Peyer's patch (tissue), 4 donors: ENCODE data around the gene PTGFRN. TPM values are rescaled to one million over a fixed set of nuclear protein-coding genes. Genes with fewer than 3 reads are reported as not detected.

Experiments
- DNase-seq, 3 donors: peaks; one replicate each; pipeline ENCODE4 v3.0.0-alpha.2; 2017 to 2019
- H3K27ac ChIP-seq, 4 donors: fragments of 200-600 bp; sonication (generic); one replicate each; pipeline ENCODE4 v1.5.1; 2016 to 2019
- H3K27me3 ChIP-seq, 2 donors: fragments of 200-600 bp; sonication (generic); one replicate each; pipeline ENCODE4 v1.5.1; 2019
- H3K36me3 ChIP-seq, 3 donors: fragments of 200-600 bp; sonication (generic); one replicate each; pipeline ENCODE4 v1.5.1; 2016 to 2019
- H3K4me1 ChIP-seq, 4 donors: fragments of 200-600 bp; sonication (generic); one replicate each; pipeline ENCODE4 v1.5.1; 2016 to 2019
- H3K4me3 ChIP-seq, 4 donors: fragments of 200-600 bp; sonication (generic); 1 replicate in 3 of 4; 2 replicates in 1 of 4; pipeline ENCODE4 v1.5.1; 2016 to 2019; ENCODE audit warnings: mild to moderate bottlenecking in 1 of 4
- H3K9me3 ChIP-seq, 4 donors: fragments of 200-600 bp; sonication (generic); one replicate each; pipeline ENCODE4 v1.5.1; 2016 to 2019; ENCODE audit warnings: mild to moderate bottlenecking in 1 of 4
- POLR2A ChIP-seq, 2 donors: fragments of 450-650 bp; IDR thresholded peaks; one replicate each; pipeline ENCODE4 v1.5.1; 2017; ENCODE audit warnings: antibody characterized with exemption in 2 of 2, mild to moderate bottlenecking in 2 of 2, moderate library complexity in 2 of 2
- total RNA-seq, 4 donors: library from RNA; depleted of rRNA; stranded (reverse); fragments of >200 nt; gene quantifications; one replicate each; pipeline ENCODE4 v1.1.0, GENCODE V29; 2016
- TF ChIP-seq, protein P1 (sequence below), 6 experiments: fragments of 450-650 bp in 4 of 6; fragments of 200-600 bp in 2 of 6; sonication (generic) in 1 of 6; IDR thresholded peaks; one replicate each; pipeline ENCODE4 v1.5.1; 2017 to 2019; ENCODE audit warnings: antibody characterized with exemption in 6 of 6, mild to moderate bottlenecking in 3 of 6, moderate library complexity in 1 of 6

Gene PTGFRN
- total RNA-seq, 4 donors from 2014 or later, result 20.6 to 66.6 (median 54.3) TPM

DNA sequence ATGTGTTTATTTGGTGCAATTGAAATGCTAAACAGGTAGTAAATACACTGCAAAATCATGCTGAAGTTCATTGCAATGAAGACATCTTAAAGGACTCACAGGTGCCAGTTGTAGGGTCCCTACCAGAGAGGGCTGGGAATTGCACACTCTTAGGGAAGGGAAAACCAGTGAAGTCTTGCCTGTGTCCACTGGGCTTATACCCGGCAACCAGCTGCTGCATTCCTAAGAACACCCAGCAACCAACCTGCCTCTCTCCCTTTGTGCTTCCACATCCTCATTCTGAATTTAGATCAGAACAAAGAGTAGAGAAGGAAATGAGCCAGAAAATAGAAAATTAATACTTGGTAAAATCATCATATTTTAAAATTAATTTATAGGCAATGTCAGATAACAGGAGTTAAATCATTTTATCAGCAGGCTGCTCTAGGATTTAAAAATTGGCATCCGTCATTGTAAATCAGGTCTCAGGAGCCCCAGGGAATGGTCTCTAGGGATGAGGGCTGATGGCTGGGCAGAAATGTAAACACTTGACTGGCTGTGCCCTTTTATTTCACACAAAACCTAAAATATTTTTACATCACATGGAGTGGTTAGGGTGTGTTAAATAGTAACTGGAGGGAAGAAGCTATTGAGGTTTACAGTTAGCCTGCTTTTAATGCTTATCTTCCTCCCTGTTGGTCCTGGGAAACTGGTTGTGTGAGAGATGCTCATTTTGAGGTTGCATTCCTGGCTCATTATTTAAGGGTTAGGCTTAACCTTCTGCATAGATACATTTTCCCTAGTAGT, 31.3 kb downstream of the PTGFRN start:
- TF ChIP-seq, protein P1, sequence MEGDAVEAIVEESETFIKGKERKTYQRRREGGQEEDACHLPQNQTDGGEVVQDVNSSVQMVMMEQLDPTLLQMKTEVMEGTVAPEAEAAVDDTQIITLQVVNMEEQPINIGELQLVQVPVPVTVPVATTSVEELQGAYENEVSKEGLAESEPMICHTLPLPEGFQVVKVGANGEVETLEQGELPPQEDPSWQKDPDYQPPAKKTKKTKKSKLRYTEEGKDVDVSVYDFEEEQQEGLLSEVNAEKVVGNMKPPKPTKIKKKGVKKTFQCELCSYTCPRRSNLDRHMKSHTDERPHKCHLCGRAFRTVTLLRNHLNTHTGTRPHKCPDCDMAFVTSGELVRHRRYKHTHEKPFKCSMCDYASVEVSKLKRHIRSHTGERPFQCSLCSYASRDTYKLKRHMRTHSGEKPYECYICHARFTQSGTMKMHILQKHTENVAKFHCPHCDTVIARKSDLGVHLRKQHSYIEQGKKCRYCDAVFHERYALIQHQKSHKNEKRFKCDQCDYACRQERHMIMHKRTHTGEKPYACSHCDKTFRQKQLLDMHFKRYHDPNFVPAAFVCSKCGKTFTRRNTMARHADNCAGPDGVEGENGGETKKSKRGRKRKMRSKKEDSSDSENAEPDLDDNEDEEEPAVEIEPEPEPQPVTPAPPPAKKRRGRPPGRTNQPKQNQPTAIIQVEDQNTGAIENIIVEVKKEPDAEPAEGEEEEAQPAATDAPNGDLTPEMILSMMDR (IDR thresholded peaks at IDR 0.05), result no peak
- no peak for TF ChIP-seq POLR2A (IDR thresholded peaks at IDR 0.05)
- Histone ChIP-seq H3K4me1 (peaks cover 0 to 15% (median 0%) of the 10 kb centered on the region in 4 donors), H3K36me3 (peaks cover 0 to 31% (median 0%) of the 10 kb centered on the region in 3 donors), H3K4me3 (no peak overlapping the region), H3K27ac (no peak overlapping the region), H3K27me3 (no peaks in the 10 kb centered on the region), H3K9me3 (no peaks in the 10 kb centered on the region)
- no peak for DNase-seq

DNA sequence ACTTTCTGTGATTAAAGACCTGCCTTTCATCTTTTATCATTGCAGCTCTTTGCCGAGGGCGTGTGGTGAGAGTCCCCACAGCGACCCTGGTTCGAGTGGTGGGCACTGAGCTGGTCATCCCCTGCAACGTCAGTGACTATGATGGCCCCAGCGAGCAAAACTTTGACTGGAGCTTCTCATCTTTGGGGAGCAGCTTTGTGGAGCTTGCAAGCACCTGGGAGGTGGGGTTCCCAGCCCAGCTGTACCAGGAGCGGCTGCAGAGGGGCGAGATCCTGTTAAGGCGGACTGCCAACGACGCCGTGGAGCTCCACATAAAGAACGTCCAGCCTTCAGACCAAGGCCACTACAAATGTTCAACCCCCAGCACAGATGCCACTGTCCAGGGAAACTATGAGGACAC, 32.0 kb downstream of the PTGFRN start:
- H3K9me3 ChIP-seq, result no peaks in the 10 kb centered on the region
- H3K36me3 ChIP-seq, result peaks cover 0 to 35% (median 0%) of the 10 kb centered on the region in 3 donors
- H3K4me1 ChIP-seq, result peaks cover 0 to 15% (median 0%) of the 10 kb centered on the region in 4 donors
- H3K27me3 ChIP-seq, result no peaks in the 10 kb centered on the region
- no peak overlapping the region for H3K27ac ChIP-seq
- no peak for DNase-seq
- TF ChIP-seq POLR2A (IDR thresholded peaks at IDR 0.05), result no peak
- TF ChIP-seq, protein P1 (IDR thresholded peaks at IDR 0.05), result no peak
- no peak overlapping the region for H3K4me3 ChIP-seq

DNA sequence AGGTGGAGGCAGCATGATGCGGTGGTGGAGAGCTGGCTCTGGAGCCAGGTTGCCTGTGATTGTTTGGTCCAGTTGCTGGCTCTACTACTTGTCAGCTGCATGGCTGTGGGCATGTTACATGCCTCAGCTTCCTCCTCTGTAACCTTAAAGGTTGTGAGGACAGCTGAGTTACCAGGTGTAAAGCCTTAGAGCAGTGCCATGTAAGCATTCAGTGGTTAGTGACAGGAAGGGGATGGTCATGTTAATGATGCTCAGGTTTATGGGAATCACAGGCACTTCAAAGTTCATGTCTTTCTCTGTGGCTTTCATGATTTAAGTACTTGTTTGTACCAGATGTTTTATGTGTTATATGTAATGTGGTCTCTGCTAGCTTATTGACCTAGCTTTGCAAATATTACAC, 32.6 kb downstream of the PTGFRN start:
- DNase-seq, result no peak
- Histone ChIP-seq H3K27me3 (no peaks in the 10 kb centered on the region), H3K9me3 (no peaks in the 10 kb centered on the region), H3K36me3 (peaks cover 0 to 35% (median 0%) of the 10 kb centered on the region in 3 donors), H3K4me1 (peaks cover 0 to 15% (median 0%) of the 10 kb centered on the region in 4 donors), H3K27ac (no peak overlapping the region), H3K4me3 (no peak overlapping the region)
- no peak for TF ChIP-seq POLR2A (IDR thresholded peaks at IDR 0.05)
- TF ChIP-seq, protein P1 (IDR thresholded peaks at IDR 0.05), result no peak

DNA sequence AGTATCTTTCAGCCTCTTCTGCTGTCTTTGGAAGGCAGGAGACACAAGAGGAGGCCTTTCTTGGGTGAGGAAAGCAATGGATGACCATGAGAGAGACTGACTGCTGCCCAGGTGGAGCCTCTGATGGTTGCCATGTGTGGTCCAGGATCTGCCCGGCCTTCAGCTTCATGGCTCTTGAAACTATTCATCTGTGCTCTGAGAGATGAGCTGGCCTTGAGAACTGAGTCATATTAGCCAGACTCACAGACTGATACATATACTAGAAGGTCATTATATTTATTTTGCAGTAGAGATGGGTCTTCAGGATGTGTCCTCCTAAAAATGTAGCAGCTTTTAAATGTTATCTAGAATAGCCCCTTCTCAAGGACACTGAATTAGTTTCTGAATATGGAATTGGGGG, 33.7 kb downstream of the PTGFRN start:
- peaks cover 0 to 35% (median 0%) of the 10 kb centered on the region in 3 donors for H3K36me3 ChIP-seq
- TF ChIP-seq POLR2A (IDR thresholded peaks at IDR 0.05), result no peak
- TF ChIP-seq, protein P1 (IDR thresholded peaks at IDR 0.05), result no peak
- no peak for DNase-seq
- peaks cover 0 to 15% (median 0%) of the 10 kb centered on the region in 4 donors for H3K4me1 ChIP-seq
- H3K9me3 ChIP-seq, result no peaks in the 10 kb centered on the region
- H3K27me3 ChIP-seq, result no peaks in the 10 kb centered on the region
- H3K4me3 ChIP-seq, result no peak overlapping the region
- H3K27ac ChIP-seq, result no peak overlapping the region

DNA sequence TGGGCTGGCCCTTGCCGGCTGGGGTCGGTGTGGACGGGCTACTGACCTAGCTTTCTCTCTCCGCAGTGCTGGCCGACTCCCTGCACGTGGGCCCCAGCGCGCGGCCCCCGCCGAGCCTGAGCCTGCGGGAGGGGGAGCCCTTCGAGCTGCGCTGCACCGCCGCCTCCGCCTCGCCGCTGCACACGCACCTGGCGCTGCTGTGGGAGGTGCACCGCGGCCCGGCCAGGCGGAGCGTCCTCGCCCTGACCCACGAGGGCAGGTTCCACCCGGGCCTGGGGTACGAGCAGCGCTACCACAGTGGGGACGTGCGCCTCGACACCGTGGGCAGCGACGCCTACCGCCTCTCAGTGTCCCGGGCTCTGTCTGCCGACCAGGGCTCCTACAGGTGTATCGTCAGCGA, 34.9 kb downstream of the PTGFRN start:
- peaks cover 0 to 4% (median 0%) of the 10 kb centered on the region in 4 donors for H3K4me1 ChIP-seq
- DNase-seq, result no peak
- H3K4me3 ChIP-seq, result no peak overlapping the region
- H3K9me3 ChIP-seq, result no peaks in the 10 kb centered on the region
- H3K36me3 ChIP-seq, result peaks cover 0 to 40% (median 0%) of the 10 kb centered on the region in 3 donors
- H3K27me3 ChIP-seq, result no peaks in the 10 kb centered on the region
- TF ChIP-seq, protein P1 (IDR thresholded peaks at IDR 0.05), result no peak
- no peak for TF ChIP-seq POLR2A (IDR thresholded peaks at IDR 0.05)
- no peak overlapping the region for H3K27ac ChIP-seq
